NCI-H82 treated with DMSO at 0.1 percent for 48 hours (cell line): Measurements from ENCODE around the gene ABR.

Experiments
- DNase-seq: peaks from one replicate; lab custom pipeline; 2025; ENCODE audit not compliant: unreplicated experiment; lab: John Stamatoyannopoulos, UW

Gene ABR

GRCh38 chr17:1179818-1180742, at the start of gene ABR:
Gene ABR, minus strand, starts transcription at chr17:1179981. Its CDS starts 254 bp downstream, at chr17:1179727.
- no peak for DNase-seq

DNA sequence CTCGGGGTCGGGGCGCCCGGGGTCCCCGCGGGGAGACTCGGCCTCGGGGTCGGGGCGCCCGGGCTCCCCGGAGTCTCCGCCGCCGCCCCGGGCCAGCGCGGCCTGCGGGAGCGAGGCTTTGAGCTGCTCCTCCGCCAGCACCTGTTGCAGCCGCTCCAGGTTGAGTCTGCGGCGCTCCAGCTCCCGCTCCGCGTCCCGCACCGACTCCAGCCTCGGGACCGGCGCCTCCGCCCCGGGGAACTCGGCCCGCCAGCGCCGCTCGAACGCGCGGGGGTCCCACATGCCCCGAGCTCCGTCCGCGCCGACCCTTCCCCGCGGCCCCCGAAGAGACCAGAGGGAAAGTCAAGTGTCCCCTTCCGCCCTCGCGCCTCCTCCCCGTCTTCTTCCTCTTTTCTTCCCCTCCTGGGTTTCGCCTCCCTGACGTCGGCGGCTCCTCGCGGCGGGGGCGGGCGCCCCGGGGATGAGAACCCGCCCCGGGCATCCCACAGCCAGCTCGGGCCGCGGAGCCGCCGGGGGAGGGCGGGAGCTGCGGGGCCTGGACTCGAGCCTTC, 49.6 kb upstream of the ABR start:
- no peak for DNase-seq

- DNase-seq, result no peak
These were observed 49.1 kb upstream of the ABR start for GRCh38 chr17:1228781-1229348.

DNA sequence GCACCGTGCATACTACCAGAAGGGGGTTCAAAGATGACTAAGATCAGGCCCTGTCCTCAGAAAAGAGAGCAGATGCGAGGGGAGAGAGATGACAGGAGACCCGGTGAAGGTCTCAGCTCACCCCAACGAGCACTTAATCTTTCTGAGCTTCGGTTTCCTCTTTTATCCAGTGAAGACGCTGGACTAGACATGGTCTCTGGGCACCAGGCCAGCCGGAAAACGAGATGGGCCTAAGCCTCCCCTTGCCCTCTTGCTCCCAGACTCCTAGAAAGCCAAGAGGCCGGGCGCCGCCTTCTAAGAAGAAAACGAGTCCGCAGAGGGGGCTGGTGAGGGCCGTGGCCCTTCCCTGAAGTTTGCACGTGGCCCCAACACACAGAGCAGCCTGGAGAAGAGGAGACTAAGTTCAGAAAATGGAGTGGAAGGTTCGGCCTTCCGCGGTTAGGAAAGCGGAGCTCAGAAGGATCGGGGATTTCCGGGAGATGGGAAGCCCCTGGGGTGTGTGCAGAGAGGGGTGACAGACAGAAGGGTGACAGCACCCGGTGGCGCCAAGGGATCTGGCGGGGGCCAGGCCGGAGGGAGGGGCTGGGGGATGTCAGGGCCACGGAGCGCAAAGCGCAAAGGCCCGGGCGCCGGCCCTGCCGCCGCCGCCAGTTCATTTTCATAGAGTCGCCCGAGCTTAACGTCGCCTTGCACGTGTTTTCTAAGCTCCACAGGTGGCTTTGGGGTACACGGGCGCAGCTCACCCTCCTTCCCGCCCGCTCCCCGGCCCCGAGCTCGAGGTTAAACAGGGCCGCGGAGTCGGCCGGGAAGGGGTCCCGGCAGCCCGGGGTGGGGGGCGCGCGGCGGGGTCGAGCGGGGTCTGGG, 48.4 kb upstream of the ABR start:
- no peak for DNase-seq

DNA sequence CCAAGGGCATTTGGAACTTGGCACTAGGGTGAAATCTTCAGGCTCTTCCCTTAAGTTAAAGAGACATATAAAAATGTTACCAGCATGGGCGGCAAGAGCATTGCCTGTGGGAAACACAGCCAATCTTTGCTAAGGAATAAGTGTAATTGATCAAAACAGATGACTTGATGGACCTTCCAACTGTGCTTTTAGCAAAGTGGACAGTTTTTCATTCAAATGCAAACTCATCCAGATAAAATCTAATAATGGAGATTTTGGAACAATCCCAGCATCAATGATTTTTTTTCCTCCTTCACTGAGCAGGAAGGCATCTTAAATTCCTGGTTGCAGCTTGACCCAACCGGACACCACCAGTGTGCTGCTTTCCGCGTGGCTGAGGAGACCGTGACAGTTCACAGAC, 47.6 kb upstream of the ABR start:
- no peak for DNase-seq

GRCh38 chr17:1226308-1226707, 46.5 kb upstream of the ABR start:
- no peak for DNase-seq

DNA sequence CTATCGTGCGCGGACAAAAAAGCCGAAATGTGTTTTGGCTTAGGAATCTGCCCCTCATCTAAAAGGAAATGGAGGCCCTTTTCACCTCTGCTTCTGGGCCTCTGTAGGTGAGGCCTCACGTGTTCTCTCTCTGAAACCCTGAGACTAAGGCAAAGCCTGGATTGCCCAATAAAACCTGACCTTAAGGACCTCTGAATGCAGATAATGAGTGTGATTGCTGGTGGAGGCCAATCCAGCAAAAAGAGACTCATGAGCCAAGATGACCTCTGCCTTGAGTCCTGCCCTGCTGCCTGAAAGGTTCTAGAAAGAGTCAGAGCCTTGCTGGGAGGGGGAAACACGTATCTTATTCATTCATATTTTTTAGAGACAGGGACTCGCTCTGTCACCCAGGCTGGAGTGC, 44.5 kb upstream of the ABR start:
- no peak for DNase-seq

DNA sequence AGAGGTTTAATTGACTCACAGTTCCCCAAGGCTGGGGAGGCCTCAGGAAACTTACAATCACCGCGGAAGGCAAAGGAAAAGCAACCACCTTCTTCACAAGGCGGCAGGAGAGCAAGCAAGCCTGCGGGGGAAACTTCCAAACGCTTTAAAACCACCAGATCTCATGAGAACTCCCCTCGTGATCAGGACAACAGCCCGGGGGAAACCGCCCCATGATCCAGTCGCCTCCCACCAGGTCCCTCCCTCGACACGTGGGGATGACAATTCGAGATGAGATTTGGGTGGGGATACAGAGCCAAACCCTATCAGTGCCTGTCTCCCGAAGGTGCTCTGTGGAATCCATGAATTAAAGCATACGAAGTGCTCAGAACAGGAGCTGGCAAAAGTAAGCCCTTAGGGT, 43.9 kb upstream of the ABR start:
- DNase-seq, result no peak

DNA sequence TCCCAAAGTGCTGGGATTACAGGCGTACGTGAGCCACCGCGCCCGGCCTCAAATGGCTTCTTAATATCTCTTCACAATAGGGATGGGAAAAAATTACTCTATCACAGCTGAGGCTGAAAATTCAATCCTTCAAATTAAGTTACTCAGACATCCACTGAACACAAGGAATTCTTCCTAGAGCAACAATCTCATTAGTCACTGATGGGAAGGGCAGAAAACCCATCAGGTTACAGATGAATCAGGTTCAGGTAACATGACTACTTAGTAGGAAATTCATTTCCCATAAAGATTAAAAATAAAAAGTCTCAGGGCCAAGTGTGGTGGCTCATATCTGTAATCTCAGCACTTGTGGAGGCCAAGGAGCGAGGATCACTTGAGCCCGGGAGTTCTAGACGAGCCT, 42.5 kb upstream of the ABR start:
- no peak for DNase-seq

GRCh38 chr17:1221209-1221608, 41.4 kb upstream of the ABR start:
- DNase-seq, result no peak

GRCh38 chr17:1220346-1220745, 40.6 kb upstream of the ABR start:
- DNase-seq, result no peak

GRCh38 chr17:1217089-1217385, 37.3 kb upstream of the ABR start:
- no peak for DNase-seq

DNA sequence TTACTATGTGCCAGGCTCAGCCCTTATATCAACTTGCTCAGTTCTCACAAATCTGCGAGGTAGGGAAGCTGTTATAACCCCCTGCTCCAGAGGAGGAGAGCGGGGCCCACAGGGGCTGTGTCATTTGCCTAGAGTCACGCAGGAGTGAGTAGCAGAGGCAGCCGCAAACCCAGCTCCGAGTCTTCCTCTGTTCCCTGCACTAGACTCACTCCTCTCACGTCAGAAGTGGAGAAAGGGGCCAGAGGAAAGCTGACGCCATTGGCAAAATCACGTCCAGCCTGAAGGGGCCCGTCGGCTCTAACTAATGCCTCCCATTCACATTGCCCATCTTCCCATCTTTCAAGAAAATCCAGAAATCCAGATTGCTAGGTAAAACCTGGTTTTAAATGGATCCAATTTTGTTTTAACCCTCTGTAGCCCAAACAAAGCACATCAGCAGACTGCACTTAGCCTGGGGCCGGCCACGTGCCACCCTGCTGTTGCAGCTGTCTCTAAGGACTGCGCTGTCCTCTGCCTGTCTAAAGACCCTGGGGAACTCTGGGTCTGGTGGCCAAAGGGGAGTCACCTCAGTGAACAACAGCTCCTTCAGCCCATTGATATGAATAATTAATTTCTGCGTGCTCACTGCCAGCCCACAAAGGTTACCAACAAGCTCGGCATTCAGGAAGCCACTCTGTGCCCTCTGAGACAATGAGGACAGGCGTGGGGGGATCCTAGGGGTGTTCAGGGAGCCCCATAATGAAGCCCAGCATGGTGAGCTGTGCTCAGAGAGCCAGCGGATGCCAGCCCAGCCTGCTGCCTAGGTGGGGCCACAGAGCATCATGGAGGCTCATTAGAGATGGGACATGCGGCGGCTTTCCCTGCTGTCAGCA, 36.7 kb upstream of the ABR start:
- no peak for DNase-seq

- no peak for DNase-seq
These were observed 33.2 kb upstream of the ABR start for GRCh38 chr17:1212946-1213345.

DNA sequence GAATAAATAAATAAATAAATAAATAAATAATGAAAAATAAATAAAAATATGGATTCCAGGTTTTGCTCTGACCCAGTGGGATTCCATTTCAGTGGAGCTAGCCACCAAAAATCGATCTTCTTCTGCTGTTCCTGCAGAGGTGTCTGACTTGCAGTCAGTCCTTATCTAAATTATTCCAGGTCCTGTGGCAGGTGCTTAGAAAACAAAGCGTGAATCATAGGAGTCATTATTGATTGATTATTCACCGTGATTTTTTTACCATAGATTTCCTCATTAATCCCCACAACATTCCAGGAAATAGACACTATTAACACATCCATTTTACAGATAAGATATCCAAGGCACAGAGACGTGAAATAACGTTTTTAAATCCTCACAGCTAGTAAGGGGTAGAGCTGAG, 31.5 kb upstream of the ABR start:
- no peak for DNase-seq

DNA sequence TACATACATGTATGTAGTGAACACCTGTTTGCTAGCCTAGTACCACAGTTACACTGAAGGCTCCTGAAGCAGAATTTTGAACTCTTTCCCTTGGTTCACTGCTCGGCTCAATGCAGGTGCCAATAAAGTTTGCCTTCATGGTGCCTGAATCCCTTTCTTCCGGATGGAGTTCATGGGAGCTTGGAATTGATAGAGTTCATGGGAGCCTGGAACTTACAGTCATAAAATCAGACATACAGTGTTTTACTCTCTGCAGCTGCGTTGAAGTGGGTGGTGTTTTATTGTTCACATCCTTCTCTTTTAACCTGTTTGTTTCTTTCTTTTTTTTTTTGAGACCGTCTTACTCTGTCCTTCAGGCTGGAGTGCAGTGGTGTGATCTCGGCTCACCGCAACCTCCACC, 29.2 kb upstream of the ABR start:
- DNase-seq, result no peak

DNA sequence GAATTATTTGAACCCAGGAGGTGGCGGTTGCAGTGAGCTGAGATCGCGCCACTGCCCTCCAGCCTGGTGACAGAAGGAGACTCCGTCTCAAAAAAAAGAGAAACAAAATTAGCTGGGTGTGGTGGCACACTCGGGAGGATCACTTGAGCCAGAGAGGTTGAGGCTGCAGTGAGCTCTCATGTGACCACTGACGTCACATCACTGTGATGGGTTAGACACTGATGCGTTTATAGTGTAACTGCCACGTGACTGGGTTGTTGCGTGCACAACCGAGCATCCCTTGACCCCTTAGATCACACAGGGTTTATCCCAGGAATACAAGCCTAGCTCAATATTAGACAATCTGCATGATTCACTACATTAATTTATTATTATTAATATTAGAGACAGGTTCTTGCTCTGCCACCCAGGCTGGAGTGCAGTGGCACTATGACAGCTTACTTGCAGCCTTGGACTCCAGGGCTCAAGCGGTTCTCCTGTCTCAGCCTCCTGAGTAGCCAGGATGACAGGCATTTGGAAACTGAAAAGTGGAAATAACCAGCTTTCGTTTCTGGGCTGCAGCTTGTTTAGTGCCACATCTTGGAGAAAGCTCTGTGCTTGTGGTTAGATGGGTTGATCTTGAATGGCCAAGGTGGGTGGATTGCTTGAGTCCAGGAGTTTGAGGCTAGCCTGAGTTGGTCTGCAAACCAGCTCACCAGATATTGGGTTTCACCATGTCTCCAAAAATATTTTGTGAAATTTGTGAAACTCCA, 26.4 kb upstream of the ABR start:
- DNase-seq, result no peak

GRCh38 chr17:1203967-1204291, 24.1 kb upstream of the ABR start:
- no peak for DNase-seq

DNA sequence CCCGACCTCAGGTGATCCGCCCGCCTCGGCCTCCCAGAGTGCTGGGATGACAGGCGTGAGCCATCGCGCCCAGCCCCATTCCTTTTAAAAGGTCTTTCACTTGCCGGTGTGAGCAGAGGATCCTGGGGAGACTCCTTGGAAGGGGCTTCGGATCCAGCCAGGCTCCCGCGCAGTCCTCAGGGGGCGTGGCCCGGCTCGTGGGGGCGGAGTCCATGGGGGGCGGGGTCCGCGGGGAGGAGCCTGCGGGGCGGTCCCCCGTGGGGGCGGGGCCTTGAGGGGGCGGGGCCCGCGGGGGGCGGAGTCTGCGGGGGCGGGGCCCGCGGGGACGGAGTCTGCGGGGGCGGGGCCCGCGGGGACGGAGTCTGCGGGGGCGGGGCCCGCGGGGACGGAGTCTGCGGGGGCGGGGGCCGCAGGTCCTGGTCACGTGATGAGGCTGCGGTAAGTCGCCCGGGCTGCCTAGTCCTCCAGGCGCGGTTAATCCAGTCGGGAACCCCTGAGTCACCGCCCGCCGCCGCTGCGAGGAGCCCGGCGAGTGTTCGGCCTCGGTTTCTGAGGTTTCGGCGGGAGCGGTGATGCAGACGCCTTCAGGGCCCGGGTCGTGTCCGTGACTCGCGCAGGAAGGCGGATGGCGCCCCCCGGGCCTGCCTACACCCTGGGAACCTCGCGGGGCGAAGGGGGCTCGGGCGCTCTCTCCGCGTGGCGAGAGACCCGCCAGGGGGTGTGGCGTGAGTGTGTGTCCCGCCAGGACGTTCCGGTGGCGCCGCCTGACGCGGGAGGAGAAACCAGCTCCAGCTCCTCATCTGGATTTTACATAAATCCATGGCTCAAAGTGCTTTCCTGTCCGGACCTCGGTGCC, 23.6 kb upstream of the ABR start:
- peak; percentile 57 for DNase-seq
